Cardiac fibroblast (primary cell): ENCODE results near the gene FBXW11.

Source experiments
- DNase-seq, 2 donors: peaks; one replicate each; pipeline versions ENCODE4 v3.0.0 to v3.0.0-alpha.2; 2010; ENCODE audit warnings: low read depth in 2 of 2
- H3K4me3 ChIP-seq, 2 donors: replicated peaks in 1 of 2; 1 replicate in 1 of 2; 2 replicates in 1 of 2; pipeline ENCODE4 v1.5.1; 2011; ENCODE audit warnings: low read depth in 2 of 2, low read length in 2 of 2, mild to moderate bottlenecking in 2 of 2, moderate library complexity in 1 of 2
- TF ChIP-seq, protein P1 (sequence below): IDR thresholded peaks from one replicate; pipeline ENCODE4 v1.5.1; 2011; ENCODE audit warnings: low read depth, mild to moderate bottlenecking, low read length, inconsistent platforms

The FBXW11 gene

DNA sequence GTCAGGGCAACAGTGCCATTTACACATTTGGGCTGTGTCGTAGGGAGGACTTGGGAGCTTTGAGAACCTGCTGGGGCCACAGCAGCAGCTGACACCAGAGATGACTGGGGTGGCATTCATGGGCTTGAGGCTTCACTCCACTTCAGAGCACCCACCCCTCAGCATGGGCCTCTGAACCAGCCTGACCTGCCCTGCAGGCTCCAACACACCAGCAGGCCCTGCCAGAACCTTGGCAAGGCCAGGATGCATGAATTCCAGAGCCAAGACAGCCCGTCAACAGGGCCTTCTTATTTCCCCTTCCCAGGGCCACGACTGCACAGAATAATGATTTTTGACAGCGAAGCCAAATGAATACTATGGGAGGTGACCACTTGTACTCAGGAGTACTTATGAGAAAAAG, 143.8 kb downstream of the FBXW11 start:
- TF ChIP-seq, protein P1, sequence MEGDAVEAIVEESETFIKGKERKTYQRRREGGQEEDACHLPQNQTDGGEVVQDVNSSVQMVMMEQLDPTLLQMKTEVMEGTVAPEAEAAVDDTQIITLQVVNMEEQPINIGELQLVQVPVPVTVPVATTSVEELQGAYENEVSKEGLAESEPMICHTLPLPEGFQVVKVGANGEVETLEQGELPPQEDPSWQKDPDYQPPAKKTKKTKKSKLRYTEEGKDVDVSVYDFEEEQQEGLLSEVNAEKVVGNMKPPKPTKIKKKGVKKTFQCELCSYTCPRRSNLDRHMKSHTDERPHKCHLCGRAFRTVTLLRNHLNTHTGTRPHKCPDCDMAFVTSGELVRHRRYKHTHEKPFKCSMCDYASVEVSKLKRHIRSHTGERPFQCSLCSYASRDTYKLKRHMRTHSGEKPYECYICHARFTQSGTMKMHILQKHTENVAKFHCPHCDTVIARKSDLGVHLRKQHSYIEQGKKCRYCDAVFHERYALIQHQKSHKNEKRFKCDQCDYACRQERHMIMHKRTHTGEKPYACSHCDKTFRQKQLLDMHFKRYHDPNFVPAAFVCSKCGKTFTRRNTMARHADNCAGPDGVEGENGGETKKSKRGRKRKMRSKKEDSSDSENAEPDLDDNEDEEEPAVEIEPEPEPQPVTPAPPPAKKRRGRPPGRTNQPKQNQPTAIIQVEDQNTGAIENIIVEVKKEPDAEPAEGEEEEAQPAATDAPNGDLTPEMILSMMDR: no peak
- no peak overlapping the region for H3K4me3 ChIP-seq
- no peak for DNase-seq

DNA sequence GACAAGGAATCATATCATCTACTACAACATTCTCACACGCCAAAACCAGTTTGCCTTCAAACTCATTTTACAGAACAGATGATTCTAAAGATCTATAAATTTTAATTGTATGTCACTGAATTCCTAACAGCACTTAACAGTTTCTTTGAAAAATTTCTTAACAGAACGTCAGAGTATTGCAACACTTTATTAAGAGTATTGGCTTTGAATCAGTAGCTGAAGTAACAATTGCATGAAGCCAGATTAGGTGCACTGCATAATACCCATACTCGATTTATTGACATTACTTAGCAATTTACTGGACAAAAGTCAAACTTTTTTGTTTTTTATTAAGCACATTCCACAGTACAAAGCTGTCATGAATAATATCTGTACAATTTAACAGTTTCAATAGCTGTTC, 145.1 kb downstream of the FBXW11 start:
- no peak overlapping the region for H3K4me3 ChIP-seq
- no peak for DNase-seq
- TF ChIP-seq, protein P1: no peak

DNA sequence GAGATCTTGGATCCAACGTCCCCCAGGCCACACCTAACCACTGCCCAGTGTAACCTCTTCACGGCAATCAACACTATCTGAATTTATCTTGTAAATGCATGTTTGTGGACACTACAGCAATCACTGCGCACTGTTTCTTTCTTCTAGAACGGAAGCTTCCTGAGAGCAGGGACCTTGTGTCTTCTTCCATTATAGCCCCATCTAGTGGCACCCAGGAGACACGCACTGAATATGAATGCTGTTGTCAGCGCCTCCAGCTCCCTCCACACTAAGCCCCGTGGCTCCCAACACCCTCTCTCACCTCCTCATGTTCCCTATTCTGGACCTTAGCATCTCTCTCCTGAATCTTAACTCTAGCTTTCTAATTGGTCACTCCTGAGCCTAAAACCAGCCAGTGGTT, 148.1 kb downstream of the FBXW11 start:
- TF ChIP-seq, protein P1: peak; percentile 48
- H3K4me3 ChIP-seq: no peak overlapping the region
- peak; percentile 17 to 21 for DNase-seq

DNA sequence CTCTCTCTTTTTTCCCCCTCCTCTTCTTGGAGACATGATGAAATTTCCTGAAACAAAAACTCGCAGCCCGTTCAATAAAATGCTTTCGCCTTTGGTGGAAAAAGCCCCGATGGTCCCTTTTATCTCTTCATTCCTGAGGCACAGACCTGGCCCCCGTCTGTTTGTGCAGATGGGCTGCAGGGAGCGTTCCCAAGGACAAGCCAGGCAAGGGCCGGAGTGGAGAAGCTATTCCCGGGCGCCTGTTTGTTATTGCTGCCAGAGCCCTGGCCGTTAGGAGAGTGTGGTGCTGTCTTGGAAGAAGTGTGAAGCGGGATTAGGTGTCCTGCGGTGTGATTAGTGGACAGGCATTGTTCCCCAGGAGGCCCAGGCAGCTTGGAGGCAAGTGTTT, 149.0 kb downstream of the FBXW11 start:
- TF ChIP-seq, protein P1: no peak
- H3K4me3 ChIP-seq: no peak overlapping the region
- no peak for DNase-seq

DNA sequence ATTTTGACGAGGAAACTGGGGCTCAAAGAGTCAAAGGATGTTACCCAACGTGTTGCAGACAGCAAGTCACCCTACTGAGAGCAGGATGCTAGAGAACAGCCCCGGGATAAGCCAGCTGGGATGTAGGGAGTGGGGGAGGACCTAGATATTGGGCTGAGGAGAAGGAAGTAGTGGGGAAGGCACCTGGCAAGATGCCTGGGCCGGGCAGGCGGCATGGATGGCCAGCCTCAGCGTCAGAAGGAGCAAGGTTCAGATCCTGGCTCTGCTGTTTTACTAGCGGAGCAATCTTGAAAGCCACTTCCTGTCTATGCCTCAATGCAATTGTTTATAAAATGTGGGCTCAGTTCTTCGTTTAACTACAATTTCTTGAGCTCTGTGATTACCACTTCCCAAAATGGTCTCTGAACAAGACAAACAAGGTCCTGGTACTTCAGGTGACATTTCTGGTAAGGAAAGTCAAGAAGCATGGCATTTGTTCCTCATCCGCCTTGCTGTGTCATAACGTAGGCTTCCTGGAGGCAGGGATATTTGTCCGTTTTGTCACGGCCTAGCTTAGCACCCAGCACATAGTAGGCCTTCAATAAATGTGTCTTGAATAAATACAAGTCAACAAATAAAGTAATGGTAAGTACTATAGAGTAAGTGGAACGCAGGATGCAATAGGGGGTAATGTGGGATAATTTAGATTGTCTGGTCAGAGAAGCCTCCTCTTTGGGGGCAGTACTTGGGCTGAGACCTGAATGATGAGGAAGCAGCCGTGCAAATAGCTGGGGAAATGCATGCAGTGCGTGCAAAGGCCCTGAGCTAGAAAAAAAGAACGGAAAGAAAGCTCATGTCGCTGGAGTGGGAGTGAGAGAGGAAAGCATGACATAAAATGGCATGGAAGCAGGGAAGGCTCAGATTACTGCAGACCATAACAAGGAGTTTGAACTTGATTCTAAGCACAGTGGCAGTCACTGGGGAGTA, 150.4 kb downstream of the FBXW11 start:
- no peak overlapping the region for H3K4me3 ChIP-seq
- TF ChIP-seq, protein P1: no peak
- peak in 1 of 2 donors; percentile 19 for DNase-seq

DNA sequence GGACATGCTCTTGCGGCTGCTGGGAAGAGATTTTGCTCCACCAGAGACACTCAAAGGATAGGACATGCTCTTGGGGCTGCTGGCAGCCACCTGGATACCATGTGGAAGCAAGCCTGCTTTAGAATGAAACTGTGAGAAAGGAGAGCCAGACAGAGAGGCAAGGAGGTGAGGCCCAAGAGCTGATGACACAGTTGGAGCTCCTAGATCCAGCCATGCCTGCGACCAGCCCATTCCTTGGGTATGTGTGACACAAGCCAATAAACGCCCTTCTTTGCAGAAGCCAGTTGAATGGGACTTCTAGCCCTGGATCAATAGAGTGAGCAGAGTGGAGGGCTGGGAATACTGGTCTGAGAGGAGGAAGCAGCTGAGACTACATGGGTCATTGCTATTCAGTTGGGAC, 151.2 kb downstream of the FBXW11 start:
- TF ChIP-seq, protein P1: no peak
- no peak for DNase-seq
- H3K4me3 ChIP-seq: no peak overlapping the region

DNA sequence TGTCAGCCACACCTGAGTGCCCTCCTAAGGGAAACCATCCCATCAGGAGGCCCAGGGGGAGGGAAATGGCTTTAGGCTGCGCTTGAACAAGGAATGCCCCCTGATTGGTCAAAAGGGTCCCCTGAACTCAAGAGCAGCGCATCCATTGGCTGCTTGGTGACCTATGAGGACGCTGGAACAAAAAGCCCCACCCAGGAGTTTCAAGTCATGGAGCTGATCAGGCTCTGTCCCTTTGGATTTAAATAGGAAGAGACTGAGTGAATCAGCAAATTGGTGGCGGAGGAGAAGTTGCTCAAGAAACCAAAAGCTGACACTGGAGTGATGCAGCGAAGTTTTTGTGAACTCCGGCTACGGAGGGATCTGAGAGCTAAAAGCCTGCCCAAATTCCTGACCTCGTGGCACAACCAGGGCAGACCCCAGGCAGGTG, 154.2 kb downstream of the FBXW11 start:
- TF ChIP-seq, protein P1: no peak
- peak in 1 of 2 donors; percentile 33 for DNase-seq
- H3K4me3 ChIP-seq: no peak overlapping the region
